ENCODE data around the gene GPR108.

The GPR108 gene

GRCh38 chr19:6736169-6736916 is 1.0 kb downstream of the GPR108 start:
- peak; percentile 84 for DNase-seq

GRCh38 chr19:6735181-6735911 is 2.0 kb downstream of the GPR108 start:
- no peak for DNase-seq

- no peak for DNase-seq
Observed at GRCh38 chr19:6734096-6734696, 3.2 kb downstream of the GPR108 start.

- DNase-seq, result no peak
Observed at GRCh38 chr19:6733338-6734095, 3.9 kb downstream of the GPR108 start.

GRCh38 chr19:6732803-6733337 is 4.5 kb downstream of the GPR108 start:
- no peak for DNase-seq

- no peak for DNase-seq
Observed at GRCh38 chr19:6731822-6732221, 5.6 kb downstream of the GPR108 start.

GRCh38 chr19:6730941-6731670 is 6.3 kb downstream of the GPR108 start:
- no peak for DNase-seq

- no peak for DNase-seq
Observed at GRCh38 chr19:6730153-6730804, 7.1 kb downstream of the GPR108 start.

- DNase-seq, result no peak
Observed at GRCh38 chr19:6729573-6730152, 7.7 kb downstream of the GPR108 start.

GRCh38 chr19:6728346-6728745 is 9.0 kb downstream of the GPR108 start:
- DNase-seq, result no peak

- no peak for DNase-seq
Observed at GRCh38 chr19:6725513-6726231, 11.7 kb downstream of the GPR108 start.

- no peak for DNase-seq
Observed at GRCh38 chr19:6724631-6725492, 12.5 kb downstream of the GPR108 start.

- DNase-seq, result no peak
Observed at GRCh38 chr19:6723738-6724137, 13.6 kb downstream of the GPR108 start.

GRCh38 chr19:6723108-6723618 is 14.2 kb downstream of the GPR108 start:
- DNase-seq, result no peak

GRCh38 chr19:6721773-6722172 is 15.6 kb downstream of the GPR108 start:
- no peak for DNase-seq

- DNase-seq, result no peak
Observed at GRCh38 chr19:6721138-6721474, 16.3 kb downstream of the GPR108 start.

- DNase-seq, result peak; percentile 85
Observed at GRCh38 chr19:6720369-6721137, 16.8 kb downstream of the GPR108 start, which contains the start of gene C3. Gene C3, minus strand, starts transcription at chr19:6720650. Its CDS starts 61 bp downstream, at chr19:6720589.

- no peak for DNase-seq
Observed at GRCh38 chr19:6719992-6720368, 17.4 kb downstream of the GPR108 start.

GRCh38 chr19:6719540-6719861 is 17.9 kb downstream of the GPR108 start:
- DNase-seq, result no peak
